Measurements from ENCODE around the gene GATC.

The GATC gene

GRCh38 chr12:120445911-120446843, at the start of gene GATC, which contains the start of gene TRIAP1:
TSS of gene GATC (plus strand) at chr12:120446444. CDS start at chr12:120446481, 37 bp downstream.
TSS of gene TRIAP1 (minus strand) at chr12:120446384. CDS start at chr12:120446372, 12 bp downstream.
- DNase-seq (ENCODE audit: low spot score) = peak; percentile 80

- DNase-seq (ENCODE audit: low spot score) = no peak
Measured at GRCh38 chr12:120397824-120398540, 48.3 kb upstream of the GATC start.

- no peak for DNase-seq (ENCODE audit: low spot score)
Measured at GRCh38 chr12:120399531-120399930, 46.7 kb upstream of the GATC start.

GRCh38 chr12:120402217-120402616, 44.0 kb upstream of the GATC start:
- DNase-seq (ENCODE audit: low spot score) = no peak

- no peak for DNase-seq (ENCODE audit: low spot score)
Measured at GRCh38 chr12:120403869-120404268, 42.4 kb upstream of the GATC start.

GRCh38 chr12:120404271-120404670, 42.0 kb upstream of the GATC start:
- no peak for DNase-seq (ENCODE audit: low spot score)

- DNase-seq (ENCODE audit: low spot score) = no peak
Measured at GRCh38 chr12:120406069-120406468, 40.2 kb upstream of the GATC start.

GRCh38 chr12:120406553-120406952, 39.7 kb upstream of the GATC start:
- no peak for DNase-seq (ENCODE audit: low spot score)

GRCh38 chr12:120408771-120409170, 37.5 kb upstream of the GATC start:
- DNase-seq (ENCODE audit: low spot score) = no peak

- DNase-seq (ENCODE audit: low spot score) = no peak
Measured at GRCh38 chr12:120412421-120412820, 33.8 kb upstream of the GATC start.

- DNase-seq (ENCODE audit: low spot score) = no peak
Measured at GRCh38 chr12:120413901-120414695, 32.1 kb upstream of the GATC start.

GRCh38 chr12:120416490-120417216, 29.6 kb upstream of the GATC start:
- DNase-seq (ENCODE audit: low spot score) = no peak

GRCh38 chr12:120417917-120418580, 28.2 kb upstream of the GATC start:
- no peak for DNase-seq (ENCODE audit: low spot score)

GRCh38 chr12:120421701-120422100, 24.5 kb upstream of the GATC start:
- DNase-seq (ENCODE audit: low spot score) = no peak

GRCh38 chr12:120422892-120423456, 23.3 kb upstream of the GATC start:
- no peak for DNase-seq (ENCODE audit: low spot score)

GRCh38 chr12:120425797-120426196, 20.4 kb upstream of the GATC start:
- no peak for DNase-seq (ENCODE audit: low spot score)

- DNase-seq (ENCODE audit: low spot score) = no peak
Measured at GRCh38 chr12:120428597-120429229, 17.5 kb upstream of the GATC start.

- no peak for DNase-seq (ENCODE audit: low spot score)
Measured at GRCh38 chr12:120429368-120429767, 16.9 kb upstream of the GATC start.

- no peak for DNase-seq (ENCODE audit: low spot score)
Measured at GRCh38 chr12:120432772-120433525, 13.3 kb upstream of the GATC start.

Measured in germinal center (tissue), 1 donor.